HG03064 (cell line): ENCODE results near the gene CDH22.

Source experiments
- ATAC-seq: cut with Tn5 transposase; IDR thresholded peaks from one replicate; pipeline ENCODE4 v1.9.1; 2021; ENCODE audit warnings: low read depth; ENCODE audit not compliant: unreplicated experiment

Gene CDH22

GRCh38 chr20:46204594-46205186 is 103.6 kb downstream of the CDH22 start:
- no peak for ATAC-seq

GRCh38 chr20:46203510-46203837 is 104.8 kb downstream of the CDH22 start:
- ATAC-seq: no peak

- no peak for ATAC-seq
These were observed 105.4 kb downstream of the CDH22 start for GRCh38 chr20:46202766-46203509.

- ATAC-seq: no peak
These were observed 107.4 kb downstream of the CDH22 start for GRCh38 chr20:46200582-46201570.

GRCh38 chr20:46199198-46199597 is 109.1 kb downstream of the CDH22 start:
- ATAC-seq: no peak

GRCh38 chr20:46196990-46197389 is 111.3 kb downstream of the CDH22 start:
- no peak for ATAC-seq

GRCh38 chr20:46195264-46196036 is 112.8 kb downstream of the CDH22 start:
- no peak for ATAC-seq

- no peak for ATAC-seq
These were observed 113.9 kb downstream of the CDH22 start for GRCh38 chr20:46194409-46194808.

- ATAC-seq: no peak
These were observed 115.8 kb downstream of the CDH22 start for GRCh38 chr20:46192376-46192944.

- ATAC-seq: no peak
These were observed 116.7 kb downstream of the CDH22 start for GRCh38 chr20:46191611-46192010.

GRCh38 chr20:46191168-46191540 is 117.1 kb downstream of the CDH22 start:
- ATAC-seq: no peak

GRCh38 chr20:46190478-46191167 is 117.7 kb downstream of the CDH22 start:
- no peak for ATAC-seq

GRCh38 chr20:46188866-46189541 is 119.3 kb downstream of the CDH22 start:
- no peak for ATAC-seq

GRCh38 chr20:46186210-46186609 is 122.1 kb downstream of the CDH22 start:
- ATAC-seq: no peak

GRCh38 chr20:46185353-46185752 is 122.9 kb downstream of the CDH22 start:
- no peak for ATAC-seq

GRCh38 chr20:46183768-46184167 is 124.5 kb downstream of the CDH22 start:
- no peak for ATAC-seq

GRCh38 chr20:46182276-46183200 is 125.8 kb downstream of the CDH22 start:
- no peak for ATAC-seq

GRCh38 chr20:46179862-46180261 is 128.4 kb downstream of the CDH22 start:
- ATAC-seq: no peak
